ENCODE measurements around the gene AP1G1.

AP1G1 gene

DNA sequence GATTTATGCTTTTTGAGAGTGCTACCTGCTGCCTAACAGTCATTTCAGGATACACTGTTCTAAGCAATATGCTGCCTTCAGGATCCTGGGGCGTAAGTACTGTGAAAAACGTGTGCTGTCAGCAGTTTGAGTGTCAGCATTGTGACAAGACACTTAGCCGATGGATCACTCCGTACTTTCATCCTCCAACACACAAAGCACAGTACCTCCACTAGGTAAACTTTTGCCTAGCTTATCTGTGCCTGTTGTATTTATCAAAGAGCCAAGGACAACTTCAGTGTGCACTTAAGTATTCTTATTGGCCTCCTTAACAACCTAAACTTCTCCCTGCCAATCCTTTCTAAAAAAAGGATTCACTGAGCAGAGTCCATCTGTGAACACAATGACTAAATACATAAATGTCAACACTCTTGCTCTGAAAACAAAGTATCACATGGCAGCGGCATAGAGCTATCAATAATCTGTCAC lies 50.3 kb downstream of the AP1G1 start:
- H3K27ac Mint-ChIP-seq, result no peak overlapping the region
- H3K4me3 Mint-ChIP-seq, result no peak overlapping the region
- H3K4me1 Mint-ChIP-seq, result peaks cover 3% of the 10 kb centered on the region in 2 donors
- H3K36me3 Mint-ChIP-seq, result peaks cover 36 to 46% of the 10 kb centered on the region in 2 donors
- DNase-seq, result no peak
- no peaks in the 10 kb centered on the region for H3K9me3 Mint-ChIP-seq
- no peaks in the 10 kb centered on the region for H3K27me3 Mint-ChIP-seq
- no peak for ATAC-seq (replicated peaks)

GRCh38 chr16:71754652-71755051 lies 54.0 kb downstream of the AP1G1 start:
- Mint-ChIP-seq H3K36me3 (peaks cover 35 to 45% of the 10 kb centered on the region in 2 donors), H3K27ac (peak overlapping the region; percentile 4), H3K9me3 (no peaks in the 10 kb centered on the region), H3K4me3 (no peak overlapping the region), H3K4me1 (peaks cover 4 to 7% of the 10 kb centered on the region in 2 donors), H3K27me3 (no peaks in the 10 kb centered on the region)
- no peak for DNase-seq
- no peak for ATAC-seq (replicated peaks)

DNA sequence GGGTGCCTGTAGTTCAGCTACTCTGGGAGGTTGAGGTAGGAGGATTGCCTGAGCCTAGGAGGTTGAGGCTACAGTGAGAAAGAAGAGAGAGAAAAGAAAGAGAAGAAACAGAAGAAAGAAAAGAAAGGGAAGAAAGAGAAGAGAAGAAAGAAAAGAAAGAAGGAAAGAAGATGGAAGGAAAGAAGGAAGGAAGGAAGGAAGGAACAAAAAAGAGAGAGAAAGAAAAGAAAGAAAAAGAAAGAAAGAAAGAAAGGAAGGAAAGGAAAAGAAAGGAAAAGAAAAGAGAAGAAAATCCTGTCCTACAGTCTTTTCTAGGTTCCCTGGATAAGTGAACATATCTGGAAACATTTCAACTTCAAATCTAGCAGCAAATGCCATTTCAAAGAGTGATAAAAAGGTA lies 54.5 kb downstream of the AP1G1 start:
- Mint-ChIP-seq H3K4me1 (peaks cover 4 to 7% of the 10 kb centered on the region in 2 donors), H3K27me3 (no peaks in the 10 kb centered on the region), H3K4me3 (no peak overlapping the region), H3K36me3 (peaks cover 34 to 47% of the 10 kb centered on the region in 2 donors), H3K9me3 (no peaks in the 10 kb centered on the region), H3K27ac (peak overlapping the region; percentile 47)
- ATAC-seq (replicated peaks), result no peak
- DNase-seq, result no peak

DNA sequence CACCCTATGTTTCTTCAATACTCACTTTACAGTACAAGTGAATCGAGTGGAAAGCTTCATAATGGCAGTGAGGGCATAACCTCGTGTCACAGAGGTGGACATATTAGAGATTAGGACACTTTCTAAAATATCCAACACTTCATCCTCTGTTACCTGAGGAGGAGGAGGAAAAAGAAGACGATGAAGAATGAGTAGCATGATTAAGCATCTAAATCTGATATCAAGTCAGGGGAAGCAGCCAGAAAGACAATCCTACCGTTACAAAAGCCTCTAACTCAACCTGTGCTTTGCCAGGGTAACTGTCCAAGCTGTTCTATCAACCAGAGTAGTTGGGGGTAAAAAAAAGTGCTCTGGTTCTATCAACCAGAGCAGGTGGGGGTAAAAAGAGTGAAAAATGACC lies 60.4 kb downstream of the AP1G1 start:
- Mint-ChIP-seq H3K4me3 (no peak overlapping the region), H3K36me3 (peaks cover 31 to 47% of the 10 kb centered on the region in 2 donors), H3K27me3 (no peaks in the 10 kb centered on the region), H3K4me1 (peaks cover 7 to 17% of the 10 kb centered on the region in 2 donors), H3K27ac (peak overlapping the region; percentile 78), H3K9me3 (no peaks in the 10 kb centered on the region)
- no peak for ATAC-seq (replicated peaks)
- DNase-seq, result no peak

GRCh38 chr16:71746442-71747046 lies 62.1 kb downstream of the AP1G1 start:
- H3K4me1 Mint-ChIP-seq, result peaks cover 6 to 15% of the 10 kb centered on the region in 2 donors
- H3K9me3 Mint-ChIP-seq, result no peaks in the 10 kb centered on the region
- peaks cover 34 to 47% of the 10 kb centered on the region in 2 donors for H3K36me3 Mint-ChIP-seq
- DNase-seq (no peak), ATAC-seq (replicated peaks) (peak; percentile 43 to 51)
- no peak overlapping the region for H3K4me3 Mint-ChIP-seq
- H3K27me3 Mint-ChIP-seq, result no peaks in the 10 kb centered on the region
- no peak overlapping the region for H3K27ac Mint-ChIP-seq

- Mint-ChIP-seq H3K27me3 (no peaks in the 10 kb centered on the region), H3K27ac (no peak overlapping the region), H3K4me1 (no peaks in the 10 kb centered on the region), H3K36me3 (peaks cover 35 to 36% of the 10 kb centered on the region in 2 donors), H3K9me3 (no peaks in the 10 kb centered on the region), H3K4me3 (no peak overlapping the region)
- no peak for ATAC-seq (replicated peaks)
- DNase-seq, result no peak
Observed at GRCh38 chr16:71738855-71739254, 69.8 kb downstream of the AP1G1 start.

GRCh38 chr16:71737501-71737900 lies 71.1 kb downstream of the AP1G1 start:
- DNase-seq (no peak), ATAC-seq (replicated peaks) (no peak)
- Mint-ChIP-seq H3K4me1 (no peaks in the 10 kb centered on the region), H3K27me3 (no peaks in the 10 kb centered on the region), H3K27ac (no peak overlapping the region), H3K4me3 (no peak overlapping the region), H3K9me3 (no peaks in the 10 kb centered on the region), H3K36me3 (peaks cover 38 to 42% of the 10 kb centered on the region in 2 donors)

DNA sequence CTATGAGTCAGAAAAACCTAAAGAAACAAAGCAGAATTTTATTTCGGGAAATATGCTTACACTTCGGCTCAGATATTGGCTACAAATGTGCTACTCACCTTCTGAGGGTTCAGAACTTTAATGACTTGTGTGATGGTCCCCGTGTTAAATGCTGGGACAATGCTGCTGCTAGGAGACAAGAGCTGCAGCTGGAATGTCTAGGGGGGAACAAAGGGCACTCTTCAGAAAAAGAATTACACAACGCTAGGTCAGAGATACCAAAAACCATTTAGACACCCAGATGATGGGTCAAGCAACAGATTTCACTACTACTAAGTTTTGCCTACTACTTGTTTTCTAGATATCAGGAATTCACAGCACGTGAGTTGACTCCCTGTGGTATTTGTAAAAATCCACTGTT lies 74.1 kb downstream of the AP1G1 start:
- peaks cover 40 to 52% of the 10 kb centered on the region in 2 donors for H3K36me3 Mint-ChIP-seq
- H3K4me3 Mint-ChIP-seq, result no peak overlapping the region
- peaks cover 3% of the 10 kb centered on the region in 2 donors for H3K4me1 Mint-ChIP-seq
- DNase-seq, result no peak
- ATAC-seq (replicated peaks), result no peak
- no peaks in the 10 kb centered on the region for H3K27me3 Mint-ChIP-seq
- no peaks in the 10 kb centered on the region for H3K9me3 Mint-ChIP-seq
- H3K27ac Mint-ChIP-seq, result no peak overlapping the region

DNA sequence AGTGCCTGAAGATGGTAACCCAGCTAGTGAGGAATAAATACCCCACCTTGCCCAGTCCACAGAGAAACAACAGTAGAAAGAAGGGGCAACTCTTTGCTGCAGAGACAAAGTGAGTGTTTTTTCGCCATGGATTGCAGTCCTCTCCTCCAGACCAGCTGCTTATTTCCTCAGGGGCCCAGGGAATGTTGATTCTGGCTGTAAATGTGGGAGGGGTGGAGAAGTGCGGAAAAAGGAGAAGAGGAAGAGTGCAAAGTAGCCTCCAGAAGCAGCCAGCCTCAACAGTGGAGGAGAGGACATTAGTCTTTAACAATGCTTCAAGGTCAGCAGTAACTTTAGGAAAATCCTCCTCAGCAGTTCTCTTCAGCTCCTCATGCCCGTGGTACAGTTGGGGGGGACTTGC lies 76.0 kb downstream of the AP1G1 start:
- Mint-ChIP-seq H3K4me1 (peaks cover 7 to 18% of the 10 kb centered on the region in 2 donors), H3K27ac (peak overlapping the region; percentile 66), H3K9me3 (no peaks in the 10 kb centered on the region), H3K4me3 (no peak overlapping the region), H3K27me3 (no peaks in the 10 kb centered on the region), H3K36me3 (peaks cover 34 to 46% of the 10 kb centered on the region in 2 donors)
- DNase-seq, result no peak
- ATAC-seq (replicated peaks), result no peak

GRCh38 chr16:71727551-71728324 lies 80.9 kb downstream of the AP1G1 start:
- no peak overlapping the region for H3K4me3 Mint-ChIP-seq
- H3K27ac Mint-ChIP-seq, result peak overlapping the region; percentile 56
- no peaks in the 10 kb centered on the region for H3K9me3 Mint-ChIP-seq
- H3K4me1 Mint-ChIP-seq, result peaks cover 24 to 50% of the 10 kb centered on the region in 2 donors
- ATAC-seq (replicated peaks), result peak; percentile 29 to 35
- no peaks in the 10 kb centered on the region for H3K27me3 Mint-ChIP-seq
- peak; percentile 23 for DNase-seq
- peaks cover 11 to 21% of the 10 kb centered on the region in 2 donors for H3K36me3 Mint-ChIP-seq

DNA sequence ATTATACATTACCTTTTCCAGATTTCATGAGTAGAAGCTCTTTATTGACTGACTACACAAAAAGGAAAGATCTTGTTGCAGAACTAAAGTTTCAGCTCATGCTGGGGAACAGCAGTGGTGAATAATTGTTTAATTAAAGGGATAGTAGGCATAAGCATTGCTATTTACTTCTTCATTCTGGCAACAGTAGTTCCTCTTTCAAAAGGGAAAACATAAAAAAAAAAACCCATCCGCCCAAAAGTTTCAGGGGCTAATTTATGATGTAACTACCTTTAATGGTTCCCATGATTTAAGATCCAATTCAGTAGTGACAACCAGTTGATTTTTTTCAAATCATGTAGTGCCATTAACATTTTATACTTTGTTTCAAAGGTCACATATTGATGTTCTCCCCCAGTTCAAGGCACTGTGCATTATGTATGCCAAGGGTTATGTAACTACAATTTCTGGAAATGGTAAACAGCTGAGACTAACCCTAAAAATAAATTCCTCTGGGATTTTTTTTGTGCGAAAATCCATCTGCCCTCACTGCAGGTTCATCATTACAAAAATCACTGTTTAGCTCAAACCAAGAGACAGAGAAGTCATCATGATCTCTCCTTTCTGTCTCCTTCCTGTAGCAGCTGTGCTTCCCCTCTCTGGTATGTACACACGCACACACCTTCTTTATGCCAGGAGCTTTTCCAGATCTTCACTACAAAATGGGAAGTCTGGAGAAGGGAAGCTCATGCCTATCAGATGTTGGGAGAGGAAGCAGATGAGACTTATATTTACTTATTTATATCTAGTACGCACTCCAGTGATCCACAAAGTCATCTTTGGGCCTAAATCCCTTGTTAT lies 81.9 kb downstream of the AP1G1 start:
- H3K4me3 Mint-ChIP-seq, result no peak overlapping the region
- peak overlapping the region; percentile 47 for H3K27ac Mint-ChIP-seq

GRCh38 chr16:71724320-71724751 lies 84.3 kb downstream of the AP1G1 start, which contains the start of gene PHLPP2:
TSS of gene PHLPP2 (minus strand) at chr16:71724701. CDS start at chr16:71714795, 9,906 bp downstream.
- H3K4me3 Mint-ChIP-seq, result peak within 1 kb of the TSS; percentile 82 to 83
- peak within 1 kb of the TSS; percentile 90 for H3K27ac Mint-ChIP-seq
- peaks cover 23 to 49% of the 10 kb centered on the region in 2 donors for H3K4me1 Mint-ChIP-seq
- no peaks in the 10 kb centered on the region for H3K9me3 Mint-ChIP-seq
- H3K27me3 Mint-ChIP-seq, result no peaks in the 10 kb centered on the region
- DNase-seq (no peak), ATAC-seq (replicated peaks) (no peak)
- H3K36me3 Mint-ChIP-seq, result peaks cover 3% of the 10 kb centered on the region in 2 donors

More for the DNA sequence above, 81.9 kb downstream of the AP1G1 start:
- Mint-ChIP-seq H3K9me3 (no peaks in the 10 kb centered on the region), H3K4me1 (peaks cover 27 to 54% of the 10 kb centered on the region in 2 donors), H3K36me3 (peaks cover 6 to 14% of the 10 kb centered on the region in 2 donors), H3K27me3 (no peaks in the 10 kb centered on the region)
- DNase-seq, result no peak
- no peak for ATAC-seq (replicated peaks)

- H3K27me3 Mint-ChIP-seq, result no peaks in the 10 kb centered on the region
- no peaks in the 10 kb centered on the region for H3K36me3 Mint-ChIP-seq
- ATAC-seq (replicated peaks) (peak; percentile 74 to 84), DNase-seq (peak; percentile 71)
- H3K27ac Mint-ChIP-seq, result peak overlapping the region; percentile 90
- H3K4me1 Mint-ChIP-seq, result peaks cover 23 to 48% of the 10 kb centered on the region in 2 donors
- no peaks in the 10 kb centered on the region for H3K9me3 Mint-ChIP-seq
- peak overlapping the region; percentile 82 to 83 for H3K4me3 Mint-ChIP-seq
Observed at GRCh38 chr16:71723537-71724319, 84.9 kb downstream of the AP1G1 start.
